GF-D8 (cell line): ENCODE measurements around the gene STARD3NL.
A peak's percentile ranks its signal among the peaks of the same experiment; 100 is the strongest.

Experiments used
- DNase-seq: peaks from one replicate; lab custom pipeline; 2025; lab: John Stamatoyannopoulos, UW

The STARD3NL gene

DNA sequence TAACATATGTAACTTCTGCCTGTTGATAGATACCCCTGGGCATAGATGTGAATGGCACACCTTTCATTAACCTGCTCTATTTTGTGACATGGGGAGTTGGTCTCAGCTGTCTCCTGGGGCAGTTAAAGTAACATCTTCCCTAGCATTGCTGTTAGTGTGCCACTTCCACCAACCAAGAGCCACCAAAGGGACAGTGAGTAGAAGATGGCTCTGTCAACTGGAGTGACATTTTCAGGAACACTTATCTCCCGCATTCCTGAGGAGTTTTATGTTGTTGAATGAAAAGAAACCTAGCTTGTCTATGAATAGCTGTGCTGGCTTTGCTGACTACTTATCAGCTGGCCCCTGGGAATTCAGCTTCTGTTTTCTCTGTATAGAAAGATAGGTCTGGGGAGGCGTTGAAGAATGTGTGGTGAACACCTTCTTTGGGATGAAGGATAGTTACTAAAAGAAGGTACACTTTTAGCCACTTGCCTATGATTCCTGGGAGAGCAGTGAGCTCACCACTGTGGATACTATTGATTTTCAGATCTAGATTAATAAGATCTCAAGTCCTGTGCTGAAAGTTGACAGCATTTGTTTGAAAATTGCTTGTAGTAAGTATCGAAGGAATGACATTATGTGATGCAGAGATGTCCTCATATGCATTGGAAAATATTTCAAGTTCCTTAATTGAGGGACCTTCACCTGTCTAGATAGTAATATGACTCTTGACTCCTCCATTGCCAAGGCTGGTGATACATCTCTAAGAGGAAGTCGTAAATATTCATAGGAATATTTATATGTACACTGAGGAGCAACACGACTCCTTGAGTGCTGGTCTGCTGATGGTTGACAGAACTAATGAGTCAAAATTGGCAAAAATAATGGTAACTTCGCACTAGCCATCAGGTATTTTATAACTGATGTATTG, 7.6 kb downstream of the STARD3NL start:
- DNase-seq, result no peak

DNA sequence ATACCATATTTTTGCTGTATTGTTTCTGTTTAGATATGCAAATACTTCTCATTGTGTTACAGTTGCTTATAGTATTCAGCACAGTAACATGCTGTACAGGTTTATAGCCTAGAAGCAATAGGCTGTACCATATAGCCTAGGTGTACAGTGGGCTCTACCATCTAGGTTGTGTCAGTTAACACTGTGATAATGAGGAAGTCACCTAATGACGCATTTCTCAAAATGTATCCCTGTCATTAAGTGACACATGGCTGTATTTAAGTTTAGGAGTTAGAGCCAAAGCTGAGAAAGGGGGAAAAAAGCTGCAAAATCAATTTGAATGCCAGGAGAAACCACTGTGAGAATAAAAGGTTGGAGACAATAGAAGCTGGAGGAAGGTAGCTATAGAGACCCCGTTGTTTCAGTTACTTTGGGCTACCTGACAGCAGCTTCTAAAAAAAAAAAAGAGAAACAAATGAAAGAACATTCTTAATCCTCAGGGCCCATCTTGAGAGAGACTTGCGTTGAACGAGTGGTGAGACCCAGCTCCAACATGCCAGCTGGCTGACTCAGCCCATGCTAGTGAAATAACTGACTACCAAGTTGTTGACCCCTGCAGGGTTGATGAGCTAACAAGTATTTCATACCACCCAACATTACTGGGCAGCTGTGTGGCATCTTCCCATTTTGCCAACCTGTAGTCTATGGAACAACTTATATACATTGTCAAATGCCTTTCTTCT, 8.7 kb downstream of the STARD3NL start:
- no peak for DNase-seq

DNA sequence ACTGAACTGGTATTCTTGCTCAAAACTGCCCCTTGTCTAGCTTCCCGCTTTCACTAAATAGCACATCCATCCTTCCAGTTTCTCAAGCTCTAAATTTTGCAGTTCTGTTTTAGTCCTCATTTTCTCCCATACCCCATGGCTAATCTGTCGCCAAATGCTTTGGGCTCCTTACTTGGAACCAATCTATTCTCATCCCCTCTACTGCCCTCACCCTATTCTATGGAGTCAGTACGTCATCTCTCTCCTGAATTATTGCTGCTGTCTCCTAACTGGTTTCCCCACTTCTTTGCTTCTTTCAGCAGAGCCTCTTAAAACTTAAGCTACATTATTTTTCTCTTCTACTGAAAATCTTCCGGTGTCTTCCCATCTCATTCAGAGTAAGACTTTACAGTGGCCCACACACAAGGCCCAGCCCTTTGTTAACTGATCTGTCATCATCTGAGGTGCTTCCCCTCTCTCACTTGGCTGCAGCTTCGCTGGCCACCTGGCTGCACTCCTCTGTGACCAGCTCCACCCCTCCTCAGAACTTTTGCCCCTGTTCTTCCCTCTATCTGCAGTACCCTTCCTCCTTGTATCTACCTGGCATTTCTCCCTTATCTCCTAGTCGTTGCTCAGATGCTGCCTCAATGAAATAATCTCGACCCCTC, 9.9 kb downstream of the STARD3NL start:
- DNase-seq, result no peak

GRCh38 chr7:38189231-38189938, 11.3 kb downstream of the STARD3NL start:
- no peak for DNase-seq

- DNase-seq, result no peak
These were observed 12.0 kb downstream of the STARD3NL start for GRCh38 chr7:38190011-38190410.

GRCh38 chr7:38191791-38192190, 13.7 kb downstream of the STARD3NL start:
- no peak for DNase-seq

DNA sequence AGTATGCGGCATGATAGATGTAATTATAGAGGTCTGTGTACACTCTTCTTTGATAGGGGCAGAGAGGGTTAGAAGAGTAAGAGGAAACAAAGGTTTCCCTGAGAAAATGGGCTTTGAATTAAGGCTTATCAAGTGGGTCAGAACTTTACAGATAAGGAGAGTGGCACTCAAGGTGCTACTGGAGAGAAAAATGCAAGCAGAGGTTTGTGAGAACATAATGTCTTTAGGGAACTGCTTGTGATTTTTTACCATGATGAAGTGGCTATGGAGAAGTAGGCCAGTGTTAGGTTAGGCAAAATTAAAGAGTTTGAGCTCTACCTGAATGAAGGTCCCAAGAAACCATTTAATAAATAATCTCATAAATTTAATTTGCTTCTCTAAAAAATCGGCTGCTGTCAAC, 14.3 kb downstream of the STARD3NL start:
- no peak for DNase-seq

- no peak for DNase-seq
These were observed 18.0 kb downstream of the STARD3NL start for GRCh38 chr7:38195804-38196595.

- no peak for DNase-seq
These were observed 20.3 kb downstream of the STARD3NL start for GRCh38 chr7:38198366-38198765.

- DNase-seq, result no peak
These were observed 21.1 kb downstream of the STARD3NL start for GRCh38 chr7:38199154-38199553.

DNA sequence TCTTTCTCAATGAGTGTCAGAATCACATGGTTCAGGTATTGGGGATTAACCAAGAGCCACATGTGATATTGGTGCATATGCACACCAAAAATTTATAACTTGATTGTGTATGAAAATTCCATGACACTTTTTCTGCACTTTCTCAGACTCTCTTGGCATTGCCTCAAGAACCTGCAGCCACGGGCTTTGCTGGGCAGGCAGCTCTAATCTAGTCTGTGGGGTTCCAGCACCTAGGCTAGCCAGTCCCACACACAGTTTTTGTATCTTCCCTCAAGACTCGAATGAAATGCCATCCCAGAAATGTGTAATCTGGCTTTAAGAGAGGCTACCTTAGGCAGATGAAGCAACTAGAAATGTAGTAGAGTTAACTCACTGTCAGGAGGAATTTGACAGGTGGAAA, 21.7 kb downstream of the STARD3NL start:
- DNase-seq, result no peak

- no peak for DNase-seq
These were observed 28.0 kb downstream of the STARD3NL start for GRCh38 chr7:38206071-38206470.

DNA sequence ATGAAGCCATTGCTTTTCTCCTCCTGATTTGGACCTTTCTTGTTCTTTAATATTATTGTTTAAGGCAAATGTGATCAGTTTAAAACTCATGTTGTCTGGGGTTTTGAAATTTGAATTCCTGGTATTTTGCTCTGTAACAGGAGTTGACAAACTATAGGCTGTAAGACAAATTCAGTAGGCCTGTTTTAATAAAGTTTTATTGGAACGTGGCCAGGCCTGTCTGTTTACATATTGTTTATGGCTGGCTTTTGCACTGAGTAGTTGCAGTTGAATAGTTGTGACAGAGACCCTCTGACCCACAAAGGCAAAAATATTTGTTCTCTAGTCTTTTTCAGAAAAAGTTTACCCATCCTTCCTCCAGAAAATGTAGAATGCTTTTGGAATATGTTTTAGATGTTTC, 29.8 kb downstream of the STARD3NL start:
- no peak for DNase-seq

GRCh38 chr7:38211486-38211885, 33.4 kb downstream of the STARD3NL start:
- no peak for DNase-seq

GRCh38 chr7:38211940-38212339, 33.9 kb downstream of the STARD3NL start:
- DNase-seq, result no peak

DNA sequence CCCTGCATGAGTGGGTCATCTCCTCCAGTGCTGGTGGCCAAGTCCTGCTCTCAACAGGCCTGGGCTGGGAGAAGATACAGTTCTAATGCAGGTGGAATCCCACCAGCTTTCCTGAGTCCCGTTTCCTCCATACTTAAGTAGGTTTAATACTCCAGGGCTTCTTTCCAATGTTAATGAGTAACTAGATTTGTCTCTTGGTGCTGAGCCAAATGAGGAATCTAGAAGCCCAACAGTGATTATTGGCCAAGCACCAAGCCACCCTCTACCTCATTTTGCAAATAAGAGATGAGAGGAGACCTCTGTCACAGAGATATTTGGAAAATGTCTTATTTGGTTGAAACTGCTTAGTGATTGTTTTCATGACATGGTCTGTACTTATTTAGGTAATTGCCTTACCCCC, 37.1 kb downstream of the STARD3NL start:
- no peak for DNase-seq

DNA sequence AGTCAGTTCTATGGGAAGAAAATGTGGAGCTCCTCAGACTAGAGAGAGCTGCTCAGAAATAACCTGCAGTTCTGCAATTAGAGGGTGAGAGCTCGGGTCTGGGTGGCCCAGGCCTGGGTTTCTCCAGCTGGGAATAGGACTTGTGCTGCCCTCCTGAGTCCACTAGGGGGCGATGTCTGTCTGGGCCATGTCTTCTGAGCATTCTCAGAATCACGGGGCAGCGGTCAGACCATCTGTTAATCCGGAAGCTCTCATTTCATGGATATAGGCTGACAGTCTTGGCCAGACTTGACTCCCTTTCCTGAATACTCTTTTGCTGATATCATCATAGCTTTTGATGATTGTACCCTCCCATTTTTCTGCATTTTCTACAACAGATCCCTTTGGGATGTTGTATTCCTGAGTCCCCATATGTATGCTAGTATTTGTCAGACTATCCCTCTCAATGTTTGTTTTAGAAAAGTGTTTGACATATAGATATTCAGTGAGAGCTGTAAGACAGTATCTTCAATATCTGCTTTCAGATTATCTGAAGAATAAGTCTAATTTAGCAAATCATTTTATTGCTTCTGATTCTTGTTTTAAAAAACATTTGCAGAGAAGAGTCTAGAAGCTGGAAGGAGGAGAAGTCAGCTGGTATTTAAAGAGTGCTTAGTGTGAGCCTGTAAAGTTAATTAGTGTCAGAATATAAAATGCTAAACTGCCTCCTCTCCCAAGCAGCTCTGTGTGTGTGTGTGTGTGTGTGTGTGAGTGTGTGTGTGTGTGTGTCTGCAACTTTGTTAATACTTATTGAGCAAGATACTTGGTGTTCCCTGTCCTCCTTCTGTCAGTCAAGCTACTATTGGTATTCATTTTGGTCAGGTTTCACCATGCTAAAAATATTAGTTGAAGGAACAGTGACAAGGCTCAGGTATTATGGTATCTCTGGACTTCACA, 38.0 kb downstream of the STARD3NL start:
- DNase-seq, result peak; percentile 92

DNA sequence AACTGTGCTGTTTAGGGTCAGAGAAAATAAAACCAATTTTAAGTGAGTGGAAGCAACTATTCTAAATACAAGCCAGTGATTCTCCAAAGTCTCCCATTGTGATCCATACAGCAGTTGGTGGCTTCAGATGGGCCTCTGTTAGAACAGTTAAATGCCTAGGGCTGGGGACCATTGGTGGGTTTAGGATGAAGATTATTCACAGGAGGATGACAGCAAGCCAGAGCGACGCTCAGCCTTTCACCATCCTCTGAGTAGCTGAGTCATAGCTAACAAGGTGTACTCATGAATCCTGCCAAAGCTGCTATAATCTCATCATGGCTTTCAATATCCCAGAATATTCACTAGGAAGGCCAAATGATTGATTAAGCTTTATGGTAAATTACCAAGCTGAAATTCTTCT, 39.6 kb downstream of the STARD3NL start:
- DNase-seq, result no peak

DNA sequence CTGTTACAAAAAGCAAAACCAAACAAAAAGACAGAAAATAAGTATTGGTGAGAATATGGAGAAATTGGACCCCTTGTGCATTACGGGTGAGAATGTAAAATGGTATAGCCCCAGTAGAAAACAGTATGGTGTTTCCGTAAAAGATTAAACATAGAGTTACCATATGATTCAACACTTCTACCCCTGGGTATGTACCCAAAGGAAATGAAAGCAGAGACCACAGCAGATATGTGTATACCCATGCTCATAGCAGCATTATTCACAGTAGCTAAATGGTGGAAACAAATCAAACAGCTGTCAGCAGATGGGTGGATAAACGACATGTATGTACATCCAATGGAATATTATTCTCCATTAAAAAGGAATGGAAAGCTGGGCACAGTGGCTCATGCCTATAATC, 42.4 kb downstream of the STARD3NL start:
- DNase-seq, result no peak

DNA sequence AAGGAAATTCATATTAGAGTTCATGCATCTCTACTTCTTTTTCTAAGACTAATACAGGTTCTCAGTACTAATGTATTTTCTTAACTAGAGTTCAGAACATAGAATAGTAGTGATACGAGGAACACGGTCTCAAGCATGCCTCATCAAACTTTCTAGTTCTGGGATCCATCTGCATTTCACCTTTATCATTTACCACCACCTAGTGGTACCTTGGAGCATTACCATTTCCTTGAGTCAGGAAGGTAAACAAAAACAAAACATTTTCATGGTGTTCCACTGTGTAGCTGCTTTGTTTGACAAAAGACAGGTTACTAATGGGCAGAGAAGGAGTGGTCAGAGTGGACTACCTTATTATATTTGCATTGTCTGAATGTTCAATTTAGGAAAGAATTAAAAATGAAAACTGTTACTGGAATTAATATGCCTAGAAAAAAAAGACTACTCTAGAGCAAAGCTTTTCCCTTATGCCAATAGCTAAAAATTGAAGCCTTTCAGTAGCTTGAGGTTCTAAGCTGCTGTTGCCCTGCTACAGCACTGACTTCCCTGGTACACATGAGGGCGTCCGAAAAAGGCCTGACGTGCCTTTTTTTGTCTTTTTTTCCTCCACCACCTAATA, 44.5 kb downstream of the STARD3NL start:
- peak; percentile 25 for DNase-seq
